H1 (cell line): ENCODE data around the gene FHOD1. TPM values are rescaled to one million over a fixed set of nuclear protein-coding genes. Genes with fewer than 3 reads are reported as not detected.

Source experiments
- ASH2L ChIP-seq: fragments of 200-600, 300-600 bp; sonication (generic); IDR thresholded peaks from one replicate; pipeline ENCODE4 v1.7.1; 2017; ENCODE audit warnings: low read length
- CBX5 ChIP-seq: fragments of 300-800, 300-1000 bp; sonication (generic); IDR thresholded peaks from 2 replicates; pipeline ENCODE4 v1.7.1; 2016; ENCODE audit warnings: antibody characterized with exemption, low read length, low read depth
- CBX8 ChIP-seq: fragments of 300-800, 300-1000 bp; sonication (generic); IDR thresholded peaks from 2 replicates; pipeline ENCODE4 v1.7.1; 2016; ENCODE audit warnings: low read depth, low read length, borderline replicate concordance
- EGR1 ChIP-seq: IDR thresholded peaks from 2 replicates; pipeline ENCODE4 v1.6.1; 2011; ENCODE audit warnings: low read depth, low read length, borderline replicate concordance
- POLR2A ChIP-seq, 2 experiments: IDR thresholded peaks; 1 replicate in 1 of 2; 2 replicates in 1 of 2; pipeline ENCODE4 v1.6.1; 2011; ENCODE audit warnings: low read depth in 2 of 2, low read length in 2 of 2, mild to moderate bottlenecking in 2 of 2; ENCODE audit errors: control extremely low read depth in 1 of 2
- RAD21 ChIP-seq, 2 experiments: IDR thresholded peaks in 1 of 2; conservative IDR thresholded peaks in 1 of 2; 2 replicates each; pipeline ENCODE4 v1.6.1; 2011; ENCODE audit warnings: low read depth in 2 of 2, low read length in 2 of 2, improper control_type of control experiment in 1 of 2, inconsistent platforms in 1 of 2, mild to moderate bottlenecking in 1 of 2, moderate library complexity in 1 of 2
- SIN3A ChIP-seq, 2 experiments: IDR thresholded peaks in 1 of 2; conservative IDR thresholded peaks in 1 of 2; 2 replicates each; pipeline ENCODE4 v1.6.1; 2011 to 2012; ENCODE audit warnings: low read length in 2 of 2, improper control_type of control experiment in 1 of 2, low read depth in 1 of 2, mild to moderate bottlenecking in 1 of 2
- polyA plus RNA-seq, 7 experiments: library from polyadenylated mRNA; depleted of rRNA in 3 of 7; stranded (reverse) in 5 of 7; unstranded in 2 of 7; fragments of >200 nt in 5 of 7; fragments of 200-250 nt in 2 of 7; gene quantifications; 1 replicate in 5 of 7; 2 replicates in 1 of 7; 4 replicates in 1 of 7; pipeline versions ENCODE4 v1.2.1 to v1.2.3, GENCODE V29; 2011 to 2013; ENCODE audit warnings: missing spikeins in 2 of 7, mixed read lengths in 2 of 7
- total RNA-seq: library from RNA; stranded (reverse); fragmentation: NEBNext Ultra II Directional; extraction: Animal tissue kit (Norgen Biotek cat#: 25700); gene quantifications from 2 replicates; pipeline ENCODE4 v1.2.1, GENCODE V29; 2021
- TF ChIP-seq, protein P1 (sequence below): fragments of 300-600 bp; sonication (generic); IDR thresholded peaks from 2 replicates; pipeline ENCODE4 v1.7.1; 2012; ENCODE audit warnings: low read length, moderate library complexity, mild to moderate bottlenecking, inconsistent platforms; ENCODE audit not compliant: insufficient replicate concordance
- TF ChIP-seq, protein P2 (sequence below): IDR thresholded peaks from 2 replicates; pipeline ENCODE4 v1.6.1; 2012; ENCODE audit warnings: inconsistent platforms

Gene FHOD1
- total and polyA plus RNA-seq, 2 of the 8 experiments (the other 6 are each of a cell fraction or from before 2014, with no cell fraction given), result 31.3 to 60.7 TPM

DNA sequence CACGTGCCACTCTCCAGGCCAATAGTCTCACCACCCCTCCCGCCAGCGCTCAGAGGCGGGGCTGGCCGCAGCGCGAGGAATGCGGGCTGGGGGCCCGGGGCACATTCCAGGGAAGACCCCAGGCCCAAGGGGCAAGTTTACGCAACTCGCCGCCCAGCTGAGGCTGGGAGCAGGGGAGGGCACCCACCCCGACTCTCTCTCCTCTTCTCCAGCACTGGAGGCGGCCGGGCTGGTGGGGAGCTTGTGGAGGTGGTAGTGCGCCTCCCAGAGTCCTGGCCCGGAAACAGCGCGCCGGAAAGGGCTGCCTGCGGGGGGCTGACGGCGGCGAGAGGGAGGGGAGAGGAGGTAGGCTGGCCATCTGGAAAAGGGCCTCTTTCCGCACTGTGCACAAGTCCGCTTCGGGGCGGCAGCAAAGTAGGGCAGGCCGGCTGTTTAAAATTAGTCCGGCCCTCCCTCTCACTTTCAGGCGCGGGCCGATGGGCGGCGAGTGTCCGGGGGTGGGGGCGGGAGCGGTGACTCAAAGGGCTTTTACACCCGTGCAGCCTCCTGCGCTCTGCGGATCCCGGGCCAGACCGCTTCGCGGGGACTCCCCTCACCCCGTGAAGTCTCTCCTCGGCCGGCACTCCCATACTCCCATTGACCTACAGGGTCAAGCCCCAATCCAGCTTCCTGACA, 1.1 kb downstream of the FHOD1 start (continued):
- peak in 1 of 2 experiments; percentile 56; a peak in 1 of 4 replicates for TF ChIP-seq SIN3A (conservative IDR thresholded peaks at IDR 0.05 in 1 of 2, IDR thresholded peaks at IDR 0.05 in 1 of 2; ENCODE audit: low read depth in 1 of 2, low read length in 2 of 2)
- no peak for TF ChIP-seq EGR1
- peak in 1 of 2 experiments; percentile 76; a peak in 2 of 3 replicates for TF ChIP-seq POLR2A (IDR thresholded peaks at IDR 0.05; ENCODE audit: control extremely low read depth in 1 of 2, low read depth in 2 of 2, low read length in 2 of 2)
- TF ChIP-seq, protein P1, sequence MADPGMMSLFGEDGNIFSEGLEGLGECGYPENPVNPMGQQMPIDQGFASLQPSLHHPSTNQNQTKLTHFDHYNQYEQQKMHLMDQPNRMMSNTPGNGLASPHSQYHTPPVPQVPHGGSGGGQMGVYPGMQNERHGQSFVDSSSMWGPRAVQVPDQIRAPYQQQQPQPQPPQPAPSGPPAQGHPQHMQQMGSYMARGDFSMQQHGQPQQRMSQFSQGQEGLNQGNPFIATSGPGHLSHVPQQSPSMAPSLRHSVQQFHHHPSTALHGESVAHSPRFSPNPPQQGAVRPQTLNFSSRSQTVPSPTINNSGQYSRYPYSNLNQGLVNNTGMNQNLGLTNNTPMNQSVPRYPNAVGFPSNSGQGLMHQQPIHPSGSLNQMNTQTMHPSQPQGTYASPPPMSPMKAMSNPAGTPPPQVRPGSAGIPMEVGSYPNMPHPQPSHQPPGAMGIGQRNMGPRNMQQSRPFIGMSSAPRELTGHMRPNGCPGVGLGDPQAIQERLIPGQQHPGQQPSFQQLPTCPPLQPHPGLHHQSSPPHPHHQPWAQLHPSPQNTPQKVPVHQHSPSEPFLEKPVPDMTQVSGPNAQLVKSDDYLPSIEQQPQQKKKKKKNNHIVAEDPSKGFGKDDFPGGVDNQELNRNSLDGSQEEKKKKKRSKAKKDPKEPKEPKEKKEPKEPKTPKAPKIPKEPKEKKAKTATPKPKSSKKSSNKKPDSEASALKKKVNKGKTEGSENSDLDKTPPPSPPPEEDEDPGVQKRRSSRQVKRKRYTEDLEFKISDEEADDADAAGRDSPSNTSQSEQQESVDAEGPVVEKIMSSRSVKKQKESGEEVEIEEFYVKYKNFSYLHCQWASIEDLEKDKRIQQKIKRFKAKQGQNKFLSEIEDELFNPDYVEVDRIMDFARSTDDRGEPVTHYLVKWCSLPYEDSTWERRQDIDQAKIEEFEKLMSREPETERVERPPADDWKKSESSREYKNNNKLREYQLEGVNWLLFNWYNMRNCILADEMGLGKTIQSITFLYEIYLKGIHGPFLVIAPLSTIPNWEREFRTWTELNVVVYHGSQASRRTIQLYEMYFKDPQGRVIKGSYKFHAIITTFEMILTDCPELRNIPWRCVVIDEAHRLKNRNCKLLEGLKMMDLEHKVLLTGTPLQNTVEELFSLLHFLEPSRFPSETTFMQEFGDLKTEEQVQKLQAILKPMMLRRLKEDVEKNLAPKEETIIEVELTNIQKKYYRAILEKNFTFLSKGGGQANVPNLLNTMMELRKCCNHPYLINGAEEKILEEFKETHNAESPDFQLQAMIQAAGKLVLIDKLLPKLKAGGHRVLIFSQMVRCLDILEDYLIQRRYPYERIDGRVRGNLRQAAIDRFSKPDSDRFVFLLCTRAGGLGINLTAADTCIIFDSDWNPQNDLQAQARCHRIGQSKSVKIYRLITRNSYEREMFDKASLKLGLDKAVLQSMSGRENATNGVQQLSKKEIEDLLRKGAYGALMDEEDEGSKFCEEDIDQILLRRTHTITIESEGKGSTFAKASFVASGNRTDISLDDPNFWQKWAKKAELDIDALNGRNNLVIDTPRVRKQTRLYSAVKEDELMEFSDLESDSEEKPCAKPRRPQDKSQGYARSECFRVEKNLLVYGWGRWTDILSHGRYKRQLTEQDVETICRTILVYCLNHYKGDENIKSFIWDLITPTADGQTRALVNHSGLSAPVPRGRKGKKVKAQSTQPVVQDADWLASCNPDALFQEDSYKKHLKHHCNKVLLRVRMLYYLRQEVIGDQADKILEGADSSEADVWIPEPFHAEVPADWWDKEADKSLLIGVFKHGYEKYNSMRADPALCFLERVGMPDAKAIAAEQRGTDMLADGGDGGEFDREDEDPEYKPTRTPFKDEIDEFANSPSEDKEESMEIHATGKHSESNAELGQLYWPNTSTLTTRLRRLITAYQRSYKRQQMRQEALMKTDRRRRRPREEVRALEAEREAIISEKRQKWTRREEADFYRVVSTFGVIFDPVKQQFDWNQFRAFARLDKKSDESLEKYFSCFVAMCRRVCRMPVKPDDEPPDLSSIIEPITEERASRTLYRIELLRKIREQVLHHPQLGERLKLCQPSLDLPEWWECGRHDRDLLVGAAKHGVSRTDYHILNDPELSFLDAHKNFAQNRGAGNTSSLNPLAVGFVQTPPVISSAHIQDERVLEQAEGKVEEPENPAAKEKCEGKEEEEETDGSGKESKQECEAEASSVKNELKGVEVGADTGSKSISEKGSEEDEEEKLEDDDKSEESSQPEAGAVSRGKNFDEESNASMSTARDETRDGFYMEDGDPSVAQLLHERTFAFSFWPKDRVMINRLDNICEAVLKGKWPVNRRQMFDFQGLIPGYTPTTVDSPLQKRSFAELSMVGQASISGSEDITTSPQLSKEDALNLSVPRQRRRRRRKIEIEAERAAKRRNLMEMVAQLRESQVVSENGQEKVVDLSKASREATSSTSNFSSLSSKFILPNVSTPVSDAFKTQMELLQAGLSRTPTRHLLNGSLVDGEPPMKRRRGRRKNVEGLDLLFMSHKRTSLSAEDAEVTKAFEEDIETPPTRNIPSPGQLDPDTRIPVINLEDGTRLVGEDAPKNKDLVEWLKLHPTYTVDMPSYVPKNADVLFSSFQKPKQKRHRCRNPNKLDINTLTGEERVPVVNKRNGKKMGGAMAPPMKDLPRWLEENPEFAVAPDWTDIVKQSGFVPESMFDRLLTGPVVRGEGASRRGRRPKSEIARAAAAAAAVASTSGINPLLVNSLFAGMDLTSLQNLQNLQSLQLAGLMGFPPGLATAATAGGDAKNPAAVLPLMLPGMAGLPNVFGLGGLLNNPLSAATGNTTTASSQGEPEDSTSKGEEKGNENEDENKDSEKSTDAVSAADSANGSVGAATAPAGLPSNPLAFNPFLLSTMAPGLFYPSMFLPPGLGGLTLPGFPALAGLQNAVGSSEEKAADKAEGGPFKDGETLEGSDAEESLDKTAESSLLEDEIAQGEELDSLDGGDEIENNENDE, result no peak
- peak; percentile 15 to 36; a peak in 2 of 4 replicates for TF ChIP-seq RAD21 (IDR thresholded peaks at IDR 0.05 in 1 of 2, conservative IDR thresholded peaks at IDR 0.05 in 1 of 2; ENCODE audit: low read depth in 2 of 2, low read length in 2 of 2)
- no peak for TF ChIP-seq CBX5
- no peak for TF ChIP-seq CBX8
- TF ChIP-seq ASH2L, result peak; percentile 53
- TF ChIP-seq, protein P2, sequence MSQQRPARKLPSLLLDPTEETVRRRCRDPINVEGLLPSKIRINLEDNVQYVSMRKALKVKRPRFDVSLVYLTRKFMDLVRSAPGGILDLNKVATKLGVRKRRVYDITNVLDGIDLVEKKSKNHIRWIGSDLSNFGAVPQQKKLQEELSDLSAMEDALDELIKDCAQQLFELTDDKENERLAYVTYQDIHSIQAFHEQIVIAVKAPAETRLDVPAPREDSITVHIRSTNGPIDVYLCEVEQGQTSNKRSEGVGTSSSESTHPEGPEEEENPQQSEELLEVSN, result peak; percentile 87
